OCI-LY3 (cell line): ENCODE measurements around the gene CKAP5.

Source experiments
- H2AFZ ChIP-seq: fragments of 200-600, 300-600 bp; shearing (Covaris generic); 2 replicates; pipeline ENCODE4 v1.6.0; 2014; ENCODE audit warnings: antibody characterized with exemption, low read depth, low read length
- H3K27ac ChIP-seq: fragments of 200-600, 300-600 bp; sonication (generic); 2 replicates; pipeline ENCODE4 v1.5.1; 2014; ENCODE audit warnings: mild to moderate bottlenecking, low read length, moderate library complexity, mixed read lengths
- H3K27me3 ChIP-seq: fragments of 200-600, 300-600 bp; sonication (generic); 2 replicates; pipeline ENCODE4 v1.6.1; 2014; ENCODE audit warnings: low read depth, low read length, mixed read lengths
- H3K36me3 ChIP-seq: fragments of 200-600, 300-600 bp; sonication (generic); replicated peaks from 2 replicates; pipeline ENCODE3; 2014; ENCODE audit warnings: low read depth, low read length, mixed read lengths
- H3K4me1 ChIP-seq: fragments of 300-600, 200-600 bp; sonication (generic); 2 replicates; pipeline ENCODE4 v1.6.1; 2014; ENCODE audit warnings: low read length, mixed read lengths
- H3K4me2 ChIP-seq: fragments of 200-600, 300-600 bp; sonication (generic); 2 replicates; pipeline ENCODE4 v1.6.1; 2014; ENCODE audit warnings: low read length, mixed read lengths
- H3K4me3 ChIP-seq: fragments of 300-600, 200-600 bp; sonication (generic); 2 replicates; pipeline ENCODE4 v1.5.1; 2014; ENCODE audit warnings: antibody characterized with exemption, mild to moderate bottlenecking, low read length, moderate library complexity
- H3K79me2 ChIP-seq: fragments of 300-600, 200-600 bp; shearing (Covaris generic); 2 replicates; pipeline ENCODE4 v1.6.1; 2014; ENCODE audit warnings: mild to moderate bottlenecking, low read length, mixed read lengths
- H3K9ac ChIP-seq: fragments of 300-600, 200-600 bp; shearing (Covaris generic); 2 replicates; pipeline ENCODE4 v1.6.0; 2014; ENCODE audit warnings: mild to moderate bottlenecking, low read length, moderate library complexity
- H3K9me3 ChIP-seq: fragments of 200-600, 300-600 bp; shearing (Covaris generic); 2 replicates; pipeline ENCODE4 v1.6.1; 2014; ENCODE audit warnings: low read length, mixed read lengths; ENCODE audit not compliant: insufficient read depth
- H4K20me1 ChIP-seq: fragments of 200-600, 300-600 bp; sonication (generic); 2 replicates; pipeline ENCODE4 v1.6.1; 2016; ENCODE audit warnings: low read length, mixed read lengths; ENCODE audit not compliant: insufficient read depth
- EZH2phosphoT487 ChIP-seq: fragments of 200-600 bp; shearing (Covaris generic); IDR thresholded peaks from 2 replicates; pipeline ENCODE4 v1.6.1; 2018; ENCODE audit warnings: antibody characterized with exemption, mixed run types, low read depth
- TF ChIP-seq, protein P1 (sequence below): fragments of 200-600, 300-600 bp; sonication (generic); IDR thresholded peaks from 2 replicates; pipeline ENCODE4 v1.5.1; 2014; ENCODE audit warnings: antibody characterized with exemption, low read length, low read depth

CKAP5 gene

DNA sequence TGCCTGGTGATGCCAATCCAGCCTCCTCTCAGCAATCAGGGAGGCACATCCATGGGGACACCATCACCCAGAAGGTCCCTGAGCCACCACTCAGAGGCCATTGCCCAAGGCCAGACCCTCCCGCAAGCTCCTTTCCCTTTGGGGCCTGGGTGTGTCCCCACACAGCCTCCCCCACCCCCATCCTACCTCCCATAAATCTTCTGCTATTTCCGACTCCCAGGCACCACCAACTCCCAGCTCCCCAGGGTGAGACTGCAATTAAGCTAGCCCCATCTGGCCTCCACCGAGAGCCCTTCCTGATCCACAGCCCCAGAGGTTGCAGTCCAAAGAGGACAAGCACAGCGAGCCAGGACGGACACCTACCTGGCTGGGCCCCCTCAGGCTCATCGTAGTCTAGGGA is 152.0 kb downstream of the CKAP5 start:
- Histone ChIP-seq H3K9me3 (no peaks in the 10 kb centered on the region), H3K9ac (no peak overlapping the region), H3K27me3 (no peaks in the 10 kb centered on the region), H3K79me2 (peaks cover 9% of the 10 kb centered on the region), H3K4me2 (no peak overlapping the region), H3K27ac (no peak overlapping the region), H2AFZ (no peak overlapping the region), H3K36me3 (peaks cover 9% of the 10 kb centered on the region), H3K4me1 (no peaks in the 10 kb centered on the region), H4K20me1 (0 out of 2 replicates have a peak, but pooled peaks cover 3% of the 10 kb centered on the region), H3K4me3 (no peak overlapping the region)
- no peak for TF ChIP-seq EZH2phosphoT487
- TF ChIP-seq, protein P1, sequence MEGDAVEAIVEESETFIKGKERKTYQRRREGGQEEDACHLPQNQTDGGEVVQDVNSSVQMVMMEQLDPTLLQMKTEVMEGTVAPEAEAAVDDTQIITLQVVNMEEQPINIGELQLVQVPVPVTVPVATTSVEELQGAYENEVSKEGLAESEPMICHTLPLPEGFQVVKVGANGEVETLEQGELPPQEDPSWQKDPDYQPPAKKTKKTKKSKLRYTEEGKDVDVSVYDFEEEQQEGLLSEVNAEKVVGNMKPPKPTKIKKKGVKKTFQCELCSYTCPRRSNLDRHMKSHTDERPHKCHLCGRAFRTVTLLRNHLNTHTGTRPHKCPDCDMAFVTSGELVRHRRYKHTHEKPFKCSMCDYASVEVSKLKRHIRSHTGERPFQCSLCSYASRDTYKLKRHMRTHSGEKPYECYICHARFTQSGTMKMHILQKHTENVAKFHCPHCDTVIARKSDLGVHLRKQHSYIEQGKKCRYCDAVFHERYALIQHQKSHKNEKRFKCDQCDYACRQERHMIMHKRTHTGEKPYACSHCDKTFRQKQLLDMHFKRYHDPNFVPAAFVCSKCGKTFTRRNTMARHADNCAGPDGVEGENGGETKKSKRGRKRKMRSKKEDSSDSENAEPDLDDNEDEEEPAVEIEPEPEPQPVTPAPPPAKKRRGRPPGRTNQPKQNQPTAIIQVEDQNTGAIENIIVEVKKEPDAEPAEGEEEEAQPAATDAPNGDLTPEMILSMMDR: no peak

DNA sequence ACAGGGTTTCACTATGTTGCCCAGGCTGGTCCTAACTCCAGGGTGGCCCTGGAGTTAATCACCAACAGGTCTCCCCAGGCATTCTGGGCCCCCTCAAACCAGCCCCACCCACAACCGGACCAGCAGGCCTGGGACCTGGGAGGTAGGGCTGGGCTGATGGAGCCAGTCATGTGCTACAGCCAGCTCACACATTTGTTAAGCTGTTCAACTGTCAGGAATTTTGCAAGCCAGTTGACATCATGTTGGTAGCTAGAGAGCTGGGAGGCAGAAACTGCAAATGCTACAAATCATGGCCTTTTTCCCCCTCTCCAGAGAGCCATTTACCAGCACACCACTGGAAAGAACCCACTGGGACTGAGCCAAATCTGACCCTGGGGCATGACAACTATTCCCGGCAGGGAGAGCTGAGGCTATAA is 152.5 kb downstream of the CKAP5 start:
- no peaks in the 10 kb centered on the region for H3K27me3 ChIP-seq
- no peak overlapping the region for H3K4me3 ChIP-seq
- H3K9ac ChIP-seq: no peak overlapping the region
- peaks cover 4% of the 10 kb centered on the region for H3K79me2 ChIP-seq
- H3K27ac ChIP-seq: no peak overlapping the region
- H3K9me3 ChIP-seq: no peaks in the 10 kb centered on the region
- H3K4me2 ChIP-seq: no peak overlapping the region
- H3K36me3 ChIP-seq: peaks cover 9% of the 10 kb centered on the region
- 0 out of 2 replicates have a peak, but pooled peaks cover 3% of the 10 kb centered on the region for H4K20me1 ChIP-seq
- TF ChIP-seq, protein P1: no peak
- TF ChIP-seq EZH2phosphoT487: no peak
- no peaks in the 10 kb centered on the region for H3K4me1 ChIP-seq
- H2AFZ ChIP-seq: no peak overlapping the region
